HG02981 (cell line): ENCODE measurements around the gene IL1RAPL1.
"Not testable (repeated sequence)": the region's sequence is repeated elsewhere in the genome, so short reads cannot be mapped to it uniquely, and the experiment has no call there.

Experiments used
- ATAC-seq: cut with Tn5 transposase; IDR thresholded peaks from one replicate; pipeline ENCODE4 v1.9.1; 2021; ENCODE audit warnings: mild to moderate bottlenecking, moderate library complexity; ENCODE audit not compliant: unreplicated experiment

IL1RAPL1 gene

GRCh38 chrX:29241809-29242208 is 654.6 kb downstream of the IL1RAPL1 start:
- no peak for ATAC-seq

- ATAC-seq: no peak
Measured at GRCh38 chrX:29242856-29243255, 655.6 kb downstream of the IL1RAPL1 start.

- no peak for ATAC-seq
Measured at GRCh38 chrX:29243942-29244341, 656.7 kb downstream of the IL1RAPL1 start.

- ATAC-seq: no peak
Measured at GRCh38 chrX:29254515-29254914, 667.3 kb downstream of the IL1RAPL1 start.

- ATAC-seq: no peak
Measured at GRCh38 chrX:29257521-29257920, 670.3 kb downstream of the IL1RAPL1 start.

- ATAC-seq: no peak
Measured at GRCh38 chrX:29269390-29269789, 682.1 kb downstream of the IL1RAPL1 start.

- ATAC-seq: no peak
Measured at GRCh38 chrX:29274517-29274916, 687.3 kb downstream of the IL1RAPL1 start.

- no peak for ATAC-seq
Measured at GRCh38 chrX:29275928-29276327, 688.7 kb downstream of the IL1RAPL1 start.

- no peak for ATAC-seq
Measured at GRCh38 chrX:29281078-29281742, 694.0 kb downstream of the IL1RAPL1 start.

GRCh38 chrX:29285664-29286063 is 698.4 kb downstream of the IL1RAPL1 start:
- ATAC-seq: no peak

- no peak for ATAC-seq
Measured at GRCh38 chrX:29295987-29296680, 708.9 kb downstream of the IL1RAPL1 start.

GRCh38 chrX:29297171-29297800 is 710.0 kb downstream of the IL1RAPL1 start:
- ATAC-seq: no peak

- ATAC-seq: no peak
Measured at GRCh38 chrX:29299684-29300083, 712.4 kb downstream of the IL1RAPL1 start.

- no peak for ATAC-seq
Measured at GRCh38 chrX:29308726-29309125, 721.5 kb downstream of the IL1RAPL1 start.

- ATAC-seq: no peak
Measured at GRCh38 chrX:29315931-29316330, 728.7 kb downstream of the IL1RAPL1 start.

GRCh38 chrX:29318012-29318411 is 730.8 kb downstream of the IL1RAPL1 start:
- no peak for ATAC-seq

GRCh38 chrX:29332429-29332828 is 745.2 kb downstream of the IL1RAPL1 start:
- not testable (repeated sequence) for ATAC-seq

GRCh38 chrX:29333091-29333490 is 745.8 kb downstream of the IL1RAPL1 start:
- not testable (repeated sequence) for ATAC-seq

GRCh38 chrX:29348288-29348687 is 761.0 kb downstream of the IL1RAPL1 start:
- ATAC-seq: peak; percentile 85

- ATAC-seq: no peak
Measured at GRCh38 chrX:29359276-29359675, 772.0 kb downstream of the IL1RAPL1 start.

GRCh38 chrX:29374765-29375164 is 787.5 kb downstream of the IL1RAPL1 start:
- ATAC-seq: not testable (repeated sequence)

- no peak for ATAC-seq
Measured at GRCh38 chrX:29376584-29376983, 789.3 kb downstream of the IL1RAPL1 start.
